Measurements from ENCODE around the gene RETREG1.

RETREG1 gene

DNA sequence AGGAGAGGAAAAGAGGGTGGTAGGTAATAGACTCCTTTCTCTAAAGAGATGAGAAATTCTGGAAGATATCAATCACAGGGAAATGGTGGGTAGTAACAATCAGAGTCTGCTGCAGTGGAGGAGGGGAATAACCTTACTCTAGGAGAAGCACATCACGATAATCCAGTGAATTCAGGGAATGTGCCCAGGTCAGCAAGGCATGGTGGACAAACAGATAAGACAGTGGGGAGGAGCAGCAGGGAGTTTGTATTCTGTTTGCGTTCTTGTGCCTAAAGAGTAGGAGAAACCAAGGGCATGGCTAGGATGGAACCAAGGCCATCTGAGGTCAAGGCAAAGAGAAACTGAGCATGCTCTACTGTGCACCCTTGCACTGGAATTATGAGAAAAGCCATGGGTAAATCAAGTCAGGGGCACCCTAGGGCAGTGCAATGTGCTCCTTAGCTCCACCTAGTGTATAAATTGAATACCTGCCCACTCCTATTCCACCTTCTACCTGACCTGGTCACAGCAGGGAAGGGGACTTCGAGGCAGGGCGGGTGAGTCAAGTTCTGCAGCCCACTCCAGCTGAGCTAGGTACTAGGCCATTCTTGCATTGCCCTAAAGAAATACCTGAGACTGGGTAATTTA is 31.6 kb downstream of the RETREG1 start:
- no peak for DNase-seq (ENCODE audit: low read depth in 2 of 2)

- no peak for DNase-seq (ENCODE audit: low read depth in 2 of 2)
Observed at GRCh38 chr5:16582081-16582480, 34.7 kb downstream of the RETREG1 start.

GRCh38 chr5:16580382-16580781 is 36.4 kb downstream of the RETREG1 start:
- DNase-seq (ENCODE audit: low read depth in 2 of 2): no peak

DNA sequence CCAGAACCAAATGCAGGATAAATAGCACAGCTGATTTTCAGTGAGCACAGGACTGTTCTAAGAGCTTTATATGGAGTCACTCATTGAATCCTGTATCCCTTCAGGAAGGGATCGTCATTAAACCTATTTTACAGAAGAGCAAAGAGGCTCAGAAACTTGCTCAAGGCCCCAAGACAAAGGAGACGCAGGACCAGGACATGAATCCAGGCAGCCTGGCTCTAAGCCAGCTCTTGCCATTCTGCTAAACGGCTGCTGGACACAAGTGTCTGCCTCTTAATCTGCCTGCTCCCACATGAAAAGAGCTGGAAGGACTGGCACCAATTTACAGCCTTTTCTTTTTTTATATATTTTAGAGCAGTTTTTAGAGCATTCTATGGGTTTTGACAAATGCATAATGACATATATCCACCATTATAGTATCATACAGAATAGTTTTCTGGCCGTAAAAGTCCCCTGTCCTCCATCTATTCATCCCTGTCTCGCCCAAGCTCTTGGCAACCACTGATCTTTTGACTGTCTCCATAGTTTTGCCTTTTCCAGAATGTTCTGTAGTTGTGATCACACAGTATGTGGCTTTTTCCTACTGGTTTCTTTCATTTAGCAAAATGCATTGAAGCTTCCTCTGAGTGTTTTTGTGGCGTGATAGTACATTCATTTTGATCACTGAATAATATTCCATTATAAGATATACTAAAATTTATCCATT is 37.5 kb downstream of the RETREG1 start:
- no peak for DNase-seq (ENCODE audit: low read depth in 2 of 2)

GRCh38 chr5:16578474-16578883 is 38.3 kb downstream of the RETREG1 start:
- DNase-seq (ENCODE audit: low read depth in 2 of 2): no peak

GRCh38 chr5:16577677-16578076 is 39.1 kb downstream of the RETREG1 start:
- no peak for DNase-seq (ENCODE audit: low read depth in 2 of 2)

DNA sequence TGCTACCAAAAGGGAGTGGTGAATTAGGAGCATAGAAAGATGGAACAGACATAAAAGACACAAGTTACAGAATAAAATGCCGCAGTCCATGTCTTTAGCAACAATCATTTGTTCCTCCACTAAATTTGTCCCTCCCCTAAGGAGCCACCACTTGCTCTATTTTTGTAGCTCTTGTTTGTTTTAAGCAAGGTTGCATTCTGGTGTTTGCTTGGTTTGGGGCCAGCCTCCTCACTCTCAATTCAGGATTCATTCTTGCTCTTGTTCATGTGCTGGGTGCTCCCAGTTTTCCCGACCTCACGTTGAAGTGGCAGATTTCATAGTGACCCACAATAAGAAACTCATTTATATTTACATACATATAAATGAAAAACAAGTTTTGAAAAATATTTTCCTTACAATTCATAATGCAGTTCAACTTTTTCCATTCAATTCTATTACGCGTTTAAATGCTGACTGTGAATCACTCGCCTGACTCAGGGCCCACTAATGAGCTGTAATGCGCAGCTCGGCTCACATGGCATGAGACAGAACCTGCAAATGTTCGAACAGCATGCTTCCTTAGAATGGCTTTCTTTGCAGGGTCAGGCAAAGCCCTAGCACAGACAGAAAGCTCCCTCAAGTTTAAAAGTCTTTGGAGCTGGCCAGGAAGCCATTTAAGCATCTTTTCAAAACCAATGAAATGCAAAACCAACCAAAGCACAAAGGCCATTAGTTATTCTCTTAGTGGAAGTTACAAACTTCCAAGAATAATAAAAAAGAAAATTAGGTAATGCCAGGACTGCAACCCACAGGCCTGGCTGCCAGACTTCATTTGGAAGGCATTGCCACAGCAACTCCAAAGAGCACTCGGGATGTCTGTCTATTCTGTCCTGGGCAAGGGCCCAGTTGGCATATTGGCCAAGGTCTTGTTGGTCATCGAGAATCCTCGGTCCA is 41.7 kb downstream of the RETREG1 start:
- no peak for DNase-seq (ENCODE audit: low read depth in 2 of 2)

DNA sequence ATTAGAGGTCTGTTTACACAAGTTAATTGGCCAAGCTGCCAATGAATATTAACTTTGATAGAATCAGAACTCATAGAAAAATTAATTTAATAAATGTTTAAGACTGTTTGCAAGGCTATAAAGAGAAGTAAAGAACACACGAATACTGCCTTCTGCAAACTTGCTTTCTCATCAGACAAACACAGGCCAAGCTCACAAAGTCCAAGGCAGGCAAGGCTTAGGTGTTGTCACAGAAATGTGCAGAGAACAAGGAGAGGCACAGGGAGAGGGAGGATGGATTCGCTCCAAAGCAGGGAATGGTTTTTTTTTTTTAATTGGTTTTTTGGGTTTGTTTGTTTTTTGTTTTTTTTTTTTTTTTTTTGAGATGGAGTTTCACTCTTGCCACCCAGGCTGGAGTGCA is 43.4 kb downstream of the RETREG1 start:
- DNase-seq (ENCODE audit: low read depth in 2 of 2): no peak

- no peak for DNase-seq (ENCODE audit: low read depth in 2 of 2)
Observed at GRCh38 chr5:16572289-16573015, 44.3 kb downstream of the RETREG1 start.

DNA sequence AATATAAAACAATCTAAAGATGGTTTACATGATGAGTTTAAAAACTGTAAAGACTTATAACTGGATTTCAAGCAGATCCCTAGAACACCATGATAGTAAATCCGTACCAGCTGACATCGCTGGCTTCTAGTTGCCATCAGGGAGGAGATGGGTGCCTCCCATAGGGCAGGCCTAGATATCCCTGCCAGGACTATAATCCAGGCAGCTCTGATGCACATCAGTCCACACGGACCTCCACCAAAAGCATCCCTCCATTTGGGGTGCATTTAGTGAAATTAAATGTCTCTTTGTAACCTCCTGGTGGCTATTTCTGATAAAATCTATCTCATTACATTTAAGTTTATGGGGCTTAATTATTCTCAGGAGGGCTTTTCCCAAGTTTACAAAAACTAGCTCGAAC is 45.8 kb downstream of the RETREG1 start:
- no peak for DNase-seq (ENCODE audit: low read depth in 2 of 2)

DNA sequence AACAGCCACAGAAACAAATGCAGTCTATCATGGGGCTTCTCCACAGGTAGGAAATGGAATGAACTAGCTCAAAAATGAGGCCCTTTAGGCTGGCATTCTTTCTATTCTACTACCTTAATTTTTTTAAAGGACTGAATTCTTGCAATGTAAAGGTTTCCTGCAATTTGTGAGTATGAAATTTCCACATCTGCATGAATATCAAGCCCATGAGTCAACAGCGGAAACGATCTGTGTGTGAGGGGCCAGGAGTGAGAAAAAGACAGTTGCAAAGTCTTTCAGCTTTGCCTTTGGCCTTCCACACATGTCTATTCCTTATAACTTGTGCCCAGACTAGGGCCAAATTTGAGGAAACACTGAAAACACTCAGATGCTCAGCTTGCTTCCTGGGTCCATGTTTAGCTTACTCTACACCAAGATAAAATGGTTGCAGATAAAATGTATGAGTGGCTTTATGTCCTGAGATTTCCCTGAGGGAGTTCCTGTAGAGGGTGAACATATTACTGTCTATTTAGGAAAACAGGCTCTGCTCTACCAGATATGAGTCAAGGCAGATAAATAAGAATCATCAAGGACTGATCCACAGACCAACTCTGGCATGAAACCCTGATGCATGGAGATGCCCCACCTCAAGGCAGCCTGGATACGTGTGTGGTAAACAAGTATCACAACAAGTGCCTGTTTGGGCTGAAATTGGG is 46.5 kb downstream of the RETREG1 start:
- no peak for DNase-seq (ENCODE audit: low read depth in 2 of 2)

DNA sequence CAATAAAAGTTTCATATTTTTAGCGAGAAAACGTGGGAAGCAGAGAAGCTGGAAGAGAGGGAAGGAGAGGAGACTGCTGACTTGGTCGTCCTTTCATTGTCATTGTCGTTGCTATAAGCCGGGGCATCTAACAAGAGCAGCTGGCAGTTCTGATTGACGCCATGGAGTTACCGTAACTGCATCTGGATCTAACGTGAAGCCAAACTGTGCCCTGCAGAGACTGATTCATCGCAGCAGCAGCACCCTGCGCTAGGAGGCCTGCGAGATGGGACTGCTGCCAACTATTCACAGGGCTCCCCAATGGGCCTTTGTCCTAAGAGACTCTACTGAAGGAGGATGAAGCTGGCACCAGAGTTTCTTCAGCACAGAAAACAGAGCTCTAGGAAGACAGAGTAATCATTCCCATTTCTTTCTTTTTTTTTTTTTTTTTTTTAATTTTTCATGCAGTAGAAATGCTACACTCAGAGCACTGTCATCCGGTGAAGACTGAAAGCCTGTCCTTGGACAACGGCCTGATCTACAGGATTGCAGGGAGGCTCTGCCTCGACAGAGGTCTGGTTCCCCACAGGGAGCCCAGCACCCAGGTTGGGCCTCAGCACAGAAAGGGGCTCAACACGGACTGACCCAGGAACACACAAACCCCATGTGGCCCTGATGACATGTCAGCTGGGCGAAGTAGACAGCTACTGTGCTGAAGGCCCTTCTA is 47.8 kb downstream of the RETREG1 start:
- DNase-seq (ENCODE audit: low read depth in 2 of 2): no peak

DNA sequence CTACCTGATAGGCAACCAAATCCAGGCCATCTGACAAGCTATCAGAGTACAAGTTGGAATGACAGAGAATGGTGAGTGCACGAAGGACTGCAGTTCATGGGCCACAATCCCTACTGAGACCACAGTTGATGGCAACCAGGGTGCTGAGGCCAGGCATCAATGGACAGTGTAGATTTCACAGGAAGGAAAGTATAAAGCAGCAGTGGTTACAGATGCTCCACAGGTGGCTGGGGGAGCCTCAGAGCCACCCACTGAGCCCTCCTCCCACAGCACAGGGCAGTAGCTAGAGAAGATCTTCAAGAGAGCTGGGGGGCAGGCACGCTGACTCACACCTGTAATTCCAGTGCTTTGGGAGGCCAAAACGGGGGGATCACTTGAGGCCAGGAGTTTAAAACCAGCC is 49.4 kb downstream of the RETREG1 start:
- no peak for DNase-seq (ENCODE audit: low read depth in 2 of 2)

- no peak for DNase-seq (ENCODE audit: low read depth in 2 of 2)
Observed at GRCh38 chr5:16565118-16565517, 51.7 kb downstream of the RETREG1 start.

DNA sequence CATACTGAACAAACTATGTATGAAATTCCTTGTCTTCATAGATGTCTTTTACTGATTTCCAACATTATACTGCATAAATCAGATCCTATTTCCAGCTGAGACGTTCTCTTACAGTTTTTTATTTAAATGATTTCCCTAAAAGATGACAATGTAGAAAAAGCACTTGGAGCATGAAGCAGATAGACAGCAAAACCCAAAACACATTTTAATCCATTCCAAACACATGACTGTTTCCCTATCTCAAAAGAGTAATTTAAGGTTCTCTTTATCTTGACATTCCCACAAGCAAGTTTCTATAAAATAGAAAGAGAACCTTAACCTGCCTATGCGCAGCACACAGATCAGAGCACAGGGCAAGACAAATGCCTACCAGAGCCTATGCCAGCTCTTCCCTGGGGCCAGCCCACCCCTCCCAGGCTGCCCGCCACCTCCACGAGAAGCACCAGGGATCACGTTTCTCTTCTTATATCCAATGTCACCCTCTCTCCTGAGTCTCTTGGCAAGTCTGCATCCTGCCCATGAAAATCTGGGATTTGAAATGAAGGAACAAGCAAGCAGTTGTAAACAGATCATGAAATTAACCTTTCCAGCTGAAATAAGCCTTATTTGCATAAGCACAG is 52.4 kb downstream of the RETREG1 start:
- no peak for DNase-seq (ENCODE audit: low read depth in 2 of 2)

DNA sequence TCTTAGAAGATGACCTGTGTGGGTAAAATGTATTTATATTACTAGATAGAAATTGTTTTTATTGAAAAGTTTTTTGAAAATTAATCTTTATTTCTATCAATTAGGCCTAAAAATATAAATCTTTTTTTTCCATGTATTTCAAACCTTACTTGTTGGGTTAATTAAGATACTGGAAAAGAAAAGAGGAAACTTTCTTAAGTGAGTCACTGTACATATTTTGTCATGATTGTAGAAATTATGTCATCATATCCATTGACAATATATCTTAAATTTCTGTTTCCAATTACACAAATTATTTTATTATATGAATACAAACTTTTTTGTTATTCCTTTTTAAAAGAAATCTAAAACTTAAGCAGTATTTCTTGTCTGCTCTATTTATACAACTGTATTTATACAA is 53.1 kb downstream of the RETREG1 start:
- no peak for DNase-seq (ENCODE audit: low read depth in 2 of 2)

GRCh38 chr5:16561660-16562059 is 55.1 kb downstream of the RETREG1 start:
- no peak for DNase-seq (ENCODE audit: low read depth in 2 of 2)

DNA sequence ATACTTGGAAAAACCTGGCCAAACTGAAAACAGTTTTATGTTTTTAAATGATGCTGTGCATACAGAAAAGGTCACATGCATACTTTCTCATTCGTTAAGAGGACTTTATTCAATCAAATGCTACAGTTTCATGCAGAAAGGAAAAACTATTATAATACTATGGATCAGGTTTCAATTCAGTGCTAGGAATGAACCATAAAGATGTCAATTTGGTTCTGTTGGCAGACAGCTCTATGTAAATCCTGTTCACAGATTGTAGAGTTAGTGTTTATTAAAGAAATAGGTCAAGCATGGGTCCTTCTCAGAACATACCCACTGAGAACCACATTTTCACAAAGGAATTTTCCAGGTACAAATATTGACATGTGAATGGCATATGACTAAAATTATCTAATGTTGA is 57.1 kb downstream of the RETREG1 start:
- no peak for DNase-seq (ENCODE audit: low read depth in 2 of 2)

- DNase-seq (ENCODE audit: low read depth in 2 of 2): no peak
Observed at GRCh38 chr5:16558984-16559629, 57.7 kb downstream of the RETREG1 start.

- DNase-seq (ENCODE audit: low read depth in 2 of 2): no peak
Observed at GRCh38 chr5:16557477-16557876, 59.3 kb downstream of the RETREG1 start.

Measured in stimulated activated CD8-positive, alpha-beta memory T cell treated with anti-CD3 and anti-CD28 coated beads, Interleukin-2, amount 100 ng/mL, for 48 hours (primary cell).